Measurements from ENCODE around the gene IAH1. TPM values are rescaled to one million over a fixed set of nuclear protein-coding genes. Genes with fewer than 3 reads are reported as not detected.

The IAH1 gene
- total and polyA plus RNA-seq, 9 of the 15 experiments (the other 6 are each of a cell fraction or from before 2014, with no cell fraction given), result 0.04 to 19.3 (median 0.36) TPM; not detected in 3

DNA sequence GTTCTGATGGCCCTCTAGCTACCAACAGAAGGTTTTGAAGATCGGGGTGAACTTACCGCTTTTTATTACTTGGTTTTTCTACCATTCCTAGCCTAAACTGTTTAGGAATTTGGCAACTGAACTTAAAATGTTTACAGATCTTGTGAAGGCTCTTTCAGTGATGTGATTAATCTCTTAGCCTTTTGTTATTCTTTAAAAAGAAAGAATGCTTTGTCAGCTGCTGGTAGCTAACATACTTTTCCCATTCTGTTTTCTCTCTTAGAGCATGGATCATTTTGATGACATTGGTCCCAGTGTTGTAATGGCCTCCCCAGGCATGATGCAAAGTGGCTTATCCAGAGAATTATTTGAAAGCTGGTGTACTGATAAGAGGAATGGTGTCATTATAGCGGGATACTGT is 32.8 kb upstream of the IAH1 start:
- no peak for FAIRE-seq
- POLR2A ChIA-PET, result interaction anchor here (1.0 to 1.3 kb wide), 2 partner anchors 11 to 274 kb away, joined by 3 to 4 read pairs; no protein-coding TSS in a partner anchor
- in situ Hi-C loops (cut with MboI) (no loop called here), intact Hi-C loops (cut with micrococcal nuclease) (no loop called here)
- Histone ChIP-seq H3K4me3 (no peak overlapping the region), H3K36me3 (ENCODE audit: control insufficient read depth, insufficient read depth, low read length) (peaks cover 84% of the 10 kb centered on the region), H4K20me1 (replicated peaks; ENCODE audit: control insufficient read depth, insufficient read depth, low read length) (no peaks in the 10 kb centered on the region), H3K4me2 (ENCODE audit: insufficient read depth, low read length) (no peak overlapping the region), H3K27ac (ENCODE audit: extremely low read depth, low read depth, low read length) (no peak overlapping the region), H3K9ac (ENCODE audit: insufficient read depth in 1 of 2, low read depth in 2 of 2, low read length in 2 of 2) (no peak overlapping the region), H2AFZ (ENCODE audit: low read depth, low read length) (no peak overlapping the region), H3K9me1 (ENCODE audit: control insufficient read depth, insufficient read depth, low read length) (no peaks in the 10 kb centered on the region), H3K4me1 (replicated peaks in 1 of 2; ENCODE audit: control insufficient read depth in 2 of 2, insufficient read depth in 2 of 2, low read length in 2 of 2) (no peaks in the 10 kb centered on the region), H3K79me2 (ENCODE audit: control insufficient read depth, insufficient read depth, low read length) (no peaks in the 10 kb centered on the region), H3K27me3 (ENCODE audit: control insufficient read depth in 2 of 2, insufficient read depth in 2 of 2, low read length in 2 of 2) (no peaks in the 10 kb centered on the region), H3K9me3 (replicated peaks; ENCODE audit: control insufficient read depth, insufficient read depth, low read depth, low read length) (no peaks in the 10 kb centered on the region)
- WGBS (ENCODE audit: insufficient coverage, low coverage, missing lambda C conversion rate), result 76% methylated on average over 3 of the region's 3 CpGs
- BruUV-seq (replicated peaks), result no TSS peak
- no peak for TF ChIP-seq SAFB2 (IDR thresholded peaks at IDR 0.05; ENCODE audit: borderline replicate concordance, low read depth, low read length, severe bottlenecking)
- no peak for TF ChIP-seq MAFG (tag; conservative IDR thresholded peaks at IDR 0.05)
- TF ChIP-seq ZNF584 (CRISPR knock-in tag; IDR thresholded peaks at IDR 0.05; ENCODE audit: low read depth), result no peak
- TF ChIP-seq ZNF184 (CRISPR knock-in tag; IDR thresholded peaks at IDR 0.05), result no peak
- no peak for TF ChIP-seq MECOM (CRISPR knock-in tag; IDR thresholded peaks at IDR 0.05)
- TF ChIP-seq ZNF408 (CRISPR knock-in tag; IDR thresholded peaks at IDR 0.05; ENCODE audit: low read depth), result no peak
- no peak for TF ChIP-seq NR0B1 (IDR thresholded peaks at IDR 0.05; ENCODE audit: partially characterized antibody)
- no peak for TF ChIP-seq BDP1 (IDR thresholded peaks at IDR 0.05; ENCODE audit: insufficient read depth, insufficient read length)
- no peak for TF ChIP-seq ZNF778 (CRISPR knock-in tag; IDR thresholded peaks at IDR 0.05)
- TF ChIP-seq XRCC5 (IDR thresholded peaks at IDR 0.05; ENCODE audit: low read depth, low read length), result no peak
- no peak for TF ChIP-seq ZNF79 (CRISPR knock-in tag; IDR thresholded peaks at IDR 0.05; ENCODE audit: low read depth)
- no peak for TF ChIP-seq ZNF23 (CRISPR knock-in tag; IDR thresholded peaks at IDR 0.05)
- no peak for TF ChIP-seq RBM25 (IDR thresholded peaks at IDR 0.05; ENCODE audit: low read depth, low read length, severe bottlenecking)
- no peak for TF ChIP-seq SMARCA4 (IDR thresholded peaks at IDR 0.05)
- TF ChIP-seq ZNF121 (CRISPR knock-in tag; conservative IDR thresholded peaks at IDR 0.05), result no peak
- CTCF ChIA-PET (ENCODE audit: low intra/inter-chr PET ratio), result no interaction called here
- no peak for ATAC-seq
- DNase-seq (ENCODE audit: extremely low read depth in 1 of 4, low spot score in 3 of 4), result no peak

All from K562 (cell line).